GM23338 (cell line): ENCODE measurements around the gene AKNA. TPM values are rescaled to one million over a fixed set of nuclear protein-coding genes. Genes with fewer than 3 reads are reported as not detected.

Source experiments
- ATAC-seq: fragments of 200-7000 bp; cut with Tn5 transposase; 3 replicates; pipeline ENCODE4 v1.9.1; 2020
- DNase-seq: peaks from one replicate; pipeline ENCODE4 v3.0.0-alpha.2; 2015; ENCODE audit warnings: low spot score
- H2AFZ ChIP-seq: fragments of 200-600 bp; sonication (generic); 2 replicates; pipeline ENCODE4 v1.8.0; 2016; ENCODE audit warnings: antibody characterized with exemption, mild to moderate bottlenecking, moderate library complexity
- H3F3A ChIP-seq: fragments of 200-600 bp; sonication (generic); replicated peaks from 2 replicates; pipeline ENCODE4 v1.8.0; 2017; ENCODE audit warnings: antibody characterized with exemption, mixed run types, low read depth
- H3K27ac ChIP-seq: fragments of 200-600 bp; sonication (generic); 2 replicates; pipeline ENCODE4 v1.6.1; 2016; ENCODE audit warnings: low read depth
- H3K27me3 ChIP-seq: fragments of 200-600 bp; sonication (generic); 2 replicates; pipeline ENCODE4 v1.8.0; 2016; ENCODE audit warnings: mild to moderate bottlenecking, mixed run types, moderate library complexity; ENCODE audit not compliant: insufficient read depth
- H3K36me3 ChIP-seq: fragments of 200-600 bp; sonication (generic); 2 replicates; pipeline ENCODE4 v1.8.0; 2016; ENCODE audit warnings: mild to moderate bottlenecking; ENCODE audit not compliant: insufficient read depth
- H3K4me1 ChIP-seq: fragments of 200-600 bp; sonication (generic); 2 replicates; pipeline ENCODE4 v1.8.0; 2016; ENCODE audit warnings: mild to moderate bottlenecking, moderate library complexity; ENCODE audit not compliant: insufficient read depth
- H3K4me2 ChIP-seq: fragments of 200-600 bp; sonication (generic); 2 replicates; pipeline ENCODE4 v1.7.1; 2017; ENCODE audit warnings: mixed run types
- H3K4me3 ChIP-seq: fragments of 200-600 bp; sonication (generic); 2 replicates; pipeline ENCODE4 v1.6.1; 2016; ENCODE audit warnings: mixed run types
- H3K79me2 ChIP-seq: fragments of 200-600 bp; sonication (generic); replicated peaks from 2 replicates; pipeline ENCODE4 v1.8.0; 2017; ENCODE audit warnings: mild to moderate bottlenecking; ENCODE audit not compliant: insufficient read depth
- H3K9me2 ChIP-seq: fragments of 200-600 bp; sonication (generic); 2 replicates; pipeline ENCODE4 v1.8.0; 2017; ENCODE audit not compliant: insufficient read depth
- H4K20me1 ChIP-seq: fragments of 200-600 bp; sonication (generic); replicated peaks from 2 replicates; pipeline ENCODE4 v1.8.0; 2017; ENCODE audit warnings: mild to moderate bottlenecking; ENCODE audit not compliant: insufficient read depth
- H3K27ac Mint-ChIP-seq: 2 replicates; pipeline ENCODE4 v1.8.0; 2020; ENCODE audit warnings: inconsistent platforms, mild to moderate bottlenecking, moderate library complexity, mixed read lengths
- H3K27me3 Mint-ChIP-seq: 3 replicates; pipeline ENCODE4 v1.8.0; 2022; ENCODE audit warnings: low read depth, mild to moderate bottlenecking, moderate library complexity, mixed read lengths, inconsistent platforms; ENCODE audit not compliant: insufficient read depth, poor library complexity
- H3K36me3 Mint-ChIP-seq: 3 replicates; pipeline ENCODE4 v1.8.0; 2021; ENCODE audit warnings: low read depth, mild to moderate bottlenecking, inconsistent platforms, moderate library complexity, mixed read lengths
- H3K4me1 Mint-ChIP-seq: 3 replicates; pipeline ENCODE4 v1.8.0; 2020; ENCODE audit warnings: mild to moderate bottlenecking, inconsistent platforms, mixed read lengths
- H3K4me3 Mint-ChIP-seq: 3 replicates; pipeline ENCODE4 v1.8.0; 2021; ENCODE audit warnings: moderate library complexity, mild to moderate bottlenecking, inconsistent platforms, mixed read lengths
- H3K9me3 Mint-ChIP-seq: 3 replicates; pipeline ENCODE4 v1.8.0; 2020; ENCODE audit warnings: moderate library complexity, mild to moderate bottlenecking, inconsistent platforms, mixed read lengths
- CREB1 ChIP-seq: fragments of 250-450 bp; sonication (Bioruptor Pico); IDR thresholded peaks from 2 replicates; pipeline ENCODE4 v1.5.0; 2020; ENCODE audit warnings: low read depth, mild to moderate bottlenecking, moderate library complexity
- EZH2 ChIP-seq: fragments of 200-600 bp; sonication (generic); IDR thresholded peaks from one replicate; pipeline ENCODE4 v1.8.0; 2017; ENCODE audit warnings: antibody characterized with exemption, mild to moderate bottlenecking, low read depth; ENCODE audit not compliant: unreplicated experiment
- EZH2phosphoT487 ChIP-seq: fragments of 200-600 bp; sonication (generic); IDR thresholded peaks from one replicate; pipeline ENCODE4 v1.8.1; 2018; ENCODE audit warnings: antibody characterized with exemption; ENCODE audit not compliant: unreplicated experiment
- JUNB ChIP-seq: IDR thresholded peaks from one replicate; pipeline ENCODE4 v1.6.1; 2016; ENCODE audit warnings: antibody characterized with exemption; ENCODE audit not compliant: unreplicated experiment
- POLR2AphosphoS5 ChIP-seq: IDR thresholded peaks from 2 replicates; pipeline ENCODE4 v1.6.1; 2016; ENCODE audit warnings: antibody characterized with exemption, low read depth
- STAT1 ChIP-seq: IDR thresholded peaks from one replicate; pipeline ENCODE4 v1.6.1; 2016; ENCODE audit warnings: antibody characterized with exemption; ENCODE audit not compliant: unreplicated experiment
- ZNF331 ChIP-seq: fragments of 250-450 bp; sonication (Bioruptor Pico); IDR thresholded peaks from 2 replicates; pipeline ENCODE4 v1.5.0; 2020; ENCODE audit warnings: low read depth, mild to moderate bottlenecking, moderate library complexity
- polyA plus RNA-seq: library from polyadenylated mRNA; unstranded; fragments of >200 nt; fragmentation: Nextera tagmentation; extraction: Ambion mirVana; gene quantifications from 2 replicates; pipeline ENCODE4 v1.2.1, GENCODE V29; 2016
- total RNA-seq: library from RNA; depleted of rRNA; stranded (reverse); fragments of >200 nt; shearing (Covaris generic); gene quantifications from 2 replicates; pipeline ENCODE4 v1.2.3, GENCODE V29; 2014
- TF ChIP-seq, protein P1 (sequence below): IDR thresholded peaks from 2 replicates; pipeline ENCODE4 v1.6.1; 2016; ENCODE audit warnings: antibody characterized with exemption
- TF ChIP-seq, protein P2 (sequence below), 2 experiments: fragments of 200-600 bp in 1 of 2; sonication (generic) in 1 of 2; conservative IDR thresholded peaks; 2 replicates each; pipeline versions ENCODE4 v1.5.1 to v1.6.1; 2016 to 2017; ENCODE audit warnings: antibody characterized with exemption in 2 of 2, low read depth in 2 of 2, mild to moderate bottlenecking in 2 of 2, moderate library complexity in 1 of 2
- TF ChIP-seq, protein P3 (sequence below): IDR thresholded peaks from one replicate; pipeline ENCODE4 v1.6.1; 2018; ENCODE audit warnings: antibody characterized with exemption; ENCODE audit not compliant: unreplicated experiment

The AKNA gene
- total and polyA plus RNA-seq, 2 experiments from 2014 or later, result 9.0 to 28.1 TPM

DNA sequence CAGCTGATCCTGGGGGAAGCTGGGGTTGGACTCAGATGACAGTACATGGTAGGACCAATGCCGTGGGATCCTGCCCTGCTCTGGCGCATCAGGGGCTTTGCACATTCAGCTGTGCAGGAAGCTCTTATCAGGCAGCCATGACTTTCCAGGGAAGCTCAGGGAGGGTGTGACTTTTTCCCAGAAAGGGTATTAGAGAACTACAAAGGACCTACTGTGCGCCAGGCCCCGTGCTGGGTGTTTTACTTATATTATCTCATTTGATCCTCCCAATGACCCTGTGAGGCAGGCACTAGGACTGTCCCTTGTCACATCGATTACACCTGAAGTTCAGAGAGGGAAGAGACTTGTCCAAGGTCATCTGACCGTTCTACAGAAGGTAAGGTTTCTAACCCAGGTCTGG lies 23.7 kb upstream of the AKNA start (continued):
- TF ChIP-seq EZH2, result no peak
- TF ChIP-seq POLR2AphosphoS5, result no peak
- TF ChIP-seq, protein P1, sequence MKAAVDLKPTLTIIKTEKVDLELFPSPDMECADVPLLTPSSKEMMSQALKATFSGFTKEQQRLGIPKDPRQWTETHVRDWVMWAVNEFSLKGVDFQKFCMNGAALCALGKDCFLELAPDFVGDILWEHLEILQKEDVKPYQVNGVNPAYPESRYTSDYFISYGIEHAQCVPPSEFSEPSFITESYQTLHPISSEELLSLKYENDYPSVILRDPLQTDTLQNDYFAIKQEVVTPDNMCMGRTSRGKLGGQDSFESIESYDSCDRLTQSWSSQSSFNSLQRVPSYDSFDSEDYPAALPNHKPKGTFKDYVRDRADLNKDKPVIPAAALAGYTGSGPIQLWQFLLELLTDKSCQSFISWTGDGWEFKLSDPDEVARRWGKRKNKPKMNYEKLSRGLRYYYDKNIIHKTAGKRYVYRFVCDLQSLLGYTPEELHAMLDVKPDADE, result no peak
- TF ChIP-seq STAT1, result no peak
- TF ChIP-seq EZH2phosphoT487, result no peak
- TF ChIP-seq, protein P2, sequence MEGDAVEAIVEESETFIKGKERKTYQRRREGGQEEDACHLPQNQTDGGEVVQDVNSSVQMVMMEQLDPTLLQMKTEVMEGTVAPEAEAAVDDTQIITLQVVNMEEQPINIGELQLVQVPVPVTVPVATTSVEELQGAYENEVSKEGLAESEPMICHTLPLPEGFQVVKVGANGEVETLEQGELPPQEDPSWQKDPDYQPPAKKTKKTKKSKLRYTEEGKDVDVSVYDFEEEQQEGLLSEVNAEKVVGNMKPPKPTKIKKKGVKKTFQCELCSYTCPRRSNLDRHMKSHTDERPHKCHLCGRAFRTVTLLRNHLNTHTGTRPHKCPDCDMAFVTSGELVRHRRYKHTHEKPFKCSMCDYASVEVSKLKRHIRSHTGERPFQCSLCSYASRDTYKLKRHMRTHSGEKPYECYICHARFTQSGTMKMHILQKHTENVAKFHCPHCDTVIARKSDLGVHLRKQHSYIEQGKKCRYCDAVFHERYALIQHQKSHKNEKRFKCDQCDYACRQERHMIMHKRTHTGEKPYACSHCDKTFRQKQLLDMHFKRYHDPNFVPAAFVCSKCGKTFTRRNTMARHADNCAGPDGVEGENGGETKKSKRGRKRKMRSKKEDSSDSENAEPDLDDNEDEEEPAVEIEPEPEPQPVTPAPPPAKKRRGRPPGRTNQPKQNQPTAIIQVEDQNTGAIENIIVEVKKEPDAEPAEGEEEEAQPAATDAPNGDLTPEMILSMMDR (conservative IDR thresholded peaks at IDR 0.05; ENCODE audit: low read depth in 2 of 2), result no peak
- TF ChIP-seq ZNF331 (CRISPR knock-in tag), result no peak

DNA sequence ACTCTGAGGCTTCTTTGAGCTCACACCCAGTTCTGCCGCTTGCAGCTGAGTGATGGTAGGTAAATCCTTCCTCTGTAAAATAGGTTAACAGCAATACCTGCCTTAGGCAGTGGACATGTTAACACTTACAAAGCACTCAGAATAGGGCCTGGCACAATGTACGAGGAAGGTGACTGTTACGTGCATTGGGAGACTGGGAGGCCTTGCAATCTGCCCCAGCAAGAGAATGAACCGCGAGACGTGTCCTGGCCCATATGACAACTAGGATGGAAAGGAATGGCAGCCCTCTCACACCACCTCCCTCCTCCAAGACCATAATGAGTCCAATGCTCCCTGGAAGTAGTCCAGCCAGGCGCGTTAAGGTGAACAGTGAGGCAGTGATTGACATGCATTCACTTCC lies 23.1 kb upstream of the AKNA start:
- H3K9me3 Mint-ChIP-seq, result no peaks in the 10 kb centered on the region
- Histone ChIP-seq H3F3A (no peaks in the 10 kb centered on the region), H3K27me3 (no peaks in the 10 kb centered on the region), H3K79me2 (no peaks in the 10 kb centered on the region), H3K9me2 (no peaks in the 10 kb centered on the region), H3K4me1 (peaks cover 20% of the 10 kb centered on the region; the same call in 1 of the 2 replicates), H3K4me2 (no peak overlapping the region), H2AFZ (no peak overlapping the region), H3K36me3 (no peaks in the 10 kb centered on the region), H3K27ac (no peak overlapping the region), H3K4me3 (no peak overlapping the region), H4K20me1 (no peaks in the 10 kb centered on the region)
- H3K36me3 Mint-ChIP-seq, result no peaks in the 10 kb centered on the region
- DNase-seq (no peak), ATAC-seq (no peak)
- H3K4me3 Mint-ChIP-seq, result no peak overlapping the region
- H3K27me3 Mint-ChIP-seq, result peaks cover 18% of the 10 kb centered on the region
- H3K4me1 Mint-ChIP-seq, result peaks cover 45% of the 10 kb centered on the region
- H3K27ac Mint-ChIP-seq, result no peak overlapping the region
- TF ChIP-seq, protein P3, sequence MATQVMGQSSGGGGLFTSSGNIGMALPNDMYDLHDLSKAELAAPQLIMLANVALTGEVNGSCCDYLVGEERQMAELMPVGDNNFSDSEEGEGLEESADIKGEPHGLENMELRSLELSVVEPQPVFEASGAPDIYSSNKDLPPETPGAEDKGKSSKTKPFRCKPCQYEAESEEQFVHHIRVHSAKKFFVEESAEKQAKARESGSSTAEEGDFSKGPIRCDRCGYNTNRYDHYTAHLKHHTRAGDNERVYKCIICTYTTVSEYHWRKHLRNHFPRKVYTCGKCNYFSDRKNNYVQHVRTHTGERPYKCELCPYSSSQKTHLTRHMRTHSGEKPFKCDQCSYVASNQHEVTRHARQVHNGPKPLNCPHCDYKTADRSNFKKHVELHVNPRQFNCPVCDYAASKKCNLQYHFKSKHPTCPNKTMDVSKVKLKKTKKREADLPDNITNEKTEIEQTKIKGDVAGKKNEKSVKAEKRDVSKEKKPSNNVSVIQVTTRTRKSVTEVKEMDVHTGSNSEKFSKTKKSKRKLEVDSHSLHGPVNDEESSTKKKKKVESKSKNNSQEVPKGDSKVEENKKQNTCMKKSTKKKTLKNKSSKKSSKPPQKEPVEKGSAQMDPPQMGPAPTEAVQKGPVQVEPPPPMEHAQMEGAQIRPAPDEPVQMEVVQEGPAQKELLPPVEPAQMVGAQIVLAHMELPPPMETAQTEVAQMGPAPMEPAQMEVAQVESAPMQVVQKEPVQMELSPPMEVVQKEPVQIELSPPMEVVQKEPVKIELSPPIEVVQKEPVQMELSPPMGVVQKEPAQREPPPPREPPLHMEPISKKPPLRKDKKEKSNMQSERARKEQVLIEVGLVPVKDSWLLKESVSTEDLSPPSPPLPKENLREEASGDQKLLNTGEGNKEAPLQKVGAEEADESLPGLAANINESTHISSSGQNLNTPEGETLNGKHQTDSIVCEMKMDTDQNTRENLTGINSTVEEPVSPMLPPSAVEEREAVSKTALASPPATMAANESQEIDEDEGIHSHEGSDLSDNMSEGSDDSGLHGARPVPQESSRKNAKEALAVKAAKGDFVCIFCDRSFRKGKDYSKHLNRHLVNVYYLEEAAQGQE, result no peak
- TF ChIP-seq JUNB (no peak), EZH2 (no peak), CREB1 (no peak)
- TF ChIP-seq, protein P2 (conservative IDR thresholded peaks at IDR 0.05; ENCODE audit: low read depth in 2 of 2), result no peak
